GM12891 (cell line): Measurements from ENCODE around the gene PRKN.

Source experiments
- POLR2A ChIP-seq: IDR thresholded peaks from 2 replicates; pipeline ENCODE4 v1.6.1; 2011; ENCODE audit warnings: low read depth, low read length, control low read depth
- POLR2AphosphoS5 ChIP-seq: IDR thresholded peaks from 2 replicates; pipeline ENCODE4 v1.6.1; 2011; ENCODE audit warnings: low read depth, low read length, control low read depth
- POU2F2 ChIP-seq: IDR thresholded peaks from 2 replicates; pipeline ENCODE4 v1.6.1; 2011; ENCODE audit warnings: low read depth, mild to moderate bottlenecking, control low read depth, low read length, moderate library complexity
- SPI1 ChIP-seq: IDR thresholded peaks from 2 replicates; pipeline ENCODE4 v1.6.1; 2011; ENCODE audit warnings: low read depth, low read length, control low read depth
- TAF1 ChIP-seq: IDR thresholded peaks from 2 replicates; pipeline ENCODE4 v1.6.1; 2011; ENCODE audit warnings: low read depth, low read length, control low read depth

GRCh38 chr6:162730502-162730901, 2.9 kb upstream of the PRKN start:
- no peak for TF ChIP-seq POLR2A
- no peak for TF ChIP-seq TAF1
- TF ChIP-seq POLR2AphosphoS5 = no peak
- no peak for TF ChIP-seq SPI1
- TF ChIP-seq POU2F2 = no peak
